Measurements from ENCODE around the gene DIAPH3.

Gene DIAPH3

DNA sequence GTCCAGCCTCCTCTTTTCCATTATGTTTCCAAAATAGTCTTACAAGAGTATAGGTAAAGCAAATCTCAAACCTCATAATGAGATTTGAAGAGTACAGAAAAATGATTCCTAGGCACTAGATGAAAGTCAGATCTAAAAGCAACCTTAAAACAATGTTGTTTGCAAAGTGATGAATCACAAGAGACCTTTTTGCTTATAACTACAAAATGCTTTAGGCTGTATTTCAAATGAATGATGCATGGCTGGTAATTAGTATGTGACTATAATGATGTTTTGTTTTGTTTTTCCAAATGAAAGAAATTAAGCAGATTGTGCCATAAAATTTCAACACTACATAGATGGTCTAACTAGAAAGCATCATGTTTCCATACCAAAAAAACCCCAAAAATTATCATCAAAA is 272.7 kb downstream of the DIAPH3 start:
- Histone ChIP-seq H3K4me1 (no peaks in the 10 kb centered on the region), H3K9ac (no peak overlapping the region), H3K36me3 (no peaks in the 10 kb centered on the region), H3K27ac (no peak overlapping the region), H3K4me2 (no peak overlapping the region), H4K20me1 (no peaks in the 10 kb centered on the region), H3K4me3 (no peak overlapping the region), H3K9me3 (no peaks in the 10 kb centered on the region), H3K27me3 (no peaks in the 10 kb centered on the region)
- TF ChIP-seq Cebpa-rat (IDR thresholded peaks at IDR 0.05), result no peak

DNA sequence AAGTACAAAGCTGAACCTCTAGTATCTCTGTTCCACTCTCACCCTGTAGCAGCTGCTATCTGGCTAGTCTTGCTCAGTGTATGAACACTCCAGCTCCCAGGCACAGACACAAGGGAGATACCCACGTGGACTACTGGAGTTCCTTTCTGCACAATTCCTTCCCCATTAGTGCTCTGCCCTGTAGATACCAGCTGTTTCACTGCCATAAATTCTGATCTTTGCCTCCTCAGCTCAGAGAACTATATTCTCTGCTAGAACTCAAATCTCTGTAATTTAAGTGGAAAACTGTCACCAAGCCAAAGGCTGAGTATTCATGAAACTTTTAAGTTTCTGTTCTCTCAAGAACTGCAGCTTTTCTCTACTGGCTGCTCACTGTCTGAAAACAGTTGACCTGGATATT is 273.7 kb downstream of the DIAPH3 start:
- no peaks in the 10 kb centered on the region for H4K20me1 ChIP-seq
- H3K4me1 ChIP-seq, result no peaks in the 10 kb centered on the region
- no peaks in the 10 kb centered on the region for H3K27me3 ChIP-seq
- no peak overlapping the region for H3K9ac ChIP-seq
- no peak overlapping the region for H3K4me2 ChIP-seq
- no peak overlapping the region for H3K27ac ChIP-seq
- no peak for TF ChIP-seq Cebpa-rat (IDR thresholded peaks at IDR 0.05)
- no peaks in the 10 kb centered on the region for H3K9me3 ChIP-seq
- no peaks in the 10 kb centered on the region for H3K36me3 ChIP-seq
- no peak overlapping the region for H3K4me3 ChIP-seq

DNA sequence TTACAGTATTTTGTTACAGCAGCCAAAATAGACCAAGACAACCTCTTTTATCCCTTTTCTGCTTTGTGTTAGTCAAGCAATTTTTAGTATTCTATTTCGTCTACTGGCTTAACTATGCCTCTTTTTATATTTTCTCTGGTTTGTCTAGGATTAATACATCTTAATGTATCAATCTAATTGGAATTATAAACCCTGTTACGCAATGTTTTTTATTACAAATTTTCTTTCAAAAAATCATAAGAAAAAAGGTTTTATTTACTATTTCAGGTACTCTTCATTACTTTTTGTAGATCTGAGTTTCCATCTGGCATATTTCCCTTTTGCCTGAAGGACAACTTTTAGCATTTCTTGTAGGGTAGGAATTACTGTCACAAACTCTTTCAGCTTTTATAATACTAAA is 275.3 kb downstream of the DIAPH3 start:
- Histone ChIP-seq H3K27ac (no peak overlapping the region), H3K4me2 (no peak overlapping the region), H3K36me3 (no peaks in the 10 kb centered on the region), H3K27me3 (no peaks in the 10 kb centered on the region), H3K4me3 (no peak overlapping the region), H3K9ac (no peak overlapping the region), H3K9me3 (no peaks in the 10 kb centered on the region), H3K4me1 (no peaks in the 10 kb centered on the region), H4K20me1 (no peaks in the 10 kb centered on the region)
- TF ChIP-seq Cebpa-rat (IDR thresholded peaks at IDR 0.05), result no peak; the same call in 1 of the 2 replicates

GRCh38 chr13:59885076-59885475 is 278.7 kb downstream of the DIAPH3 start:
- Histone ChIP-seq H3K4me2 (no peak overlapping the region), H3K36me3 (no peaks in the 10 kb centered on the region), H3K27me3 (no peaks in the 10 kb centered on the region), H3K9ac (no peak overlapping the region), H3K27ac (no peak overlapping the region), H3K4me1 (no peaks in the 10 kb centered on the region), H3K9me3 (no peaks in the 10 kb centered on the region), H4K20me1 (no peaks in the 10 kb centered on the region), H3K4me3 (no peak overlapping the region)
- TF ChIP-seq Cebpa-rat (IDR thresholded peaks at IDR 0.05), result no peak

DNA sequence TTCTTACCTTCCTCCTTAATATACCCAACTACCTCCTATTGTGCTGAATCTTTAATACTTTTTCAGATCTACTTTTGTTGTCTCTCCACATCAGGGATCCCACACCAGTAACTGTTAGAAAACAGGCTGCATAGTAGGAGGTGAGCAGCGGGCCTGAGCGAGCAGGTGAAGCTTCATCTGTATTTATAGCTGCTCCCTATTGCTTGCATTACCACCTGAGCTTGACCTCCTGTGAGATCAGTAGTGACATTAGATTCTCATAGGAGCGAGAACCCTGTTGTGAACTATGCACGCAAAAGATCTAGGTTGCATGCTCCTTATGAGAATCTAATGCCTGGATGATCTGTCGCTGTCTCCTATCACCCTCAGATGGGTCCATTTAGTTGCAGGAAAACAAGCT is 279.8 kb downstream of the DIAPH3 start:
- Histone ChIP-seq H3K4me2 (no peak overlapping the region), H3K36me3 (peaks cover 4% of the 10 kb centered on the region; the same call in 1 of the 2 replicates), H3K9ac (no peak overlapping the region), H3K27ac (no peak overlapping the region), H3K4me3 (no peak overlapping the region), H3K4me1 (no peaks in the 10 kb centered on the region), H3K9me3 (no peaks in the 10 kb centered on the region), H4K20me1 (no peaks in the 10 kb centered on the region), H3K27me3 (no peaks in the 10 kb centered on the region)
- no peak for TF ChIP-seq Cebpa-rat (IDR thresholded peaks at IDR 0.05)

DNA sequence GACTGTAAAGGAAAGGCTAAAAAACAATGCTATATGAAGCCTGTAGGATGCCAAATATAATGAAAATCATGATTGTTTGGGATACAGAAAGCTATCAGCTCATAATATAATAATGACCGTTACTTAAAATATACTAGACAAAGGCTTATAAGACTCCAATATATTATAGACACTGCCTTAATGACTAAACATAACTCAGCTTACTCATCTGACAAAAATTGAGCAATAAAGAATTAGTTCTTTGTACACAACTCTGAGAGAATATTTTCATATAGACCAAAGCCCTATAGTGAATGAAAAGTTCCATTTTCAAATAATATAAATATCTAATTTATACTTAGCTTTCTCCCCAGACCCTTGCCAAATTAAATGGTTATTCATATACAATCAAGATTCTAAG is 283.3 kb downstream of the DIAPH3 start:
- Histone ChIP-seq H3K27ac (no peak overlapping the region), H3K9me3 (no peaks in the 10 kb centered on the region), H3K36me3 (peaks cover 25% of the 10 kb centered on the region), H3K4me1 (no peaks in the 10 kb centered on the region), H3K9ac (no peak overlapping the region), H3K4me3 (no peak overlapping the region), H3K27me3 (no peaks in the 10 kb centered on the region), H3K4me2 (no peak overlapping the region), H4K20me1 (no peaks in the 10 kb centered on the region)
- TF ChIP-seq Cebpa-rat (IDR thresholded peaks at IDR 0.05), result no peak

DNA sequence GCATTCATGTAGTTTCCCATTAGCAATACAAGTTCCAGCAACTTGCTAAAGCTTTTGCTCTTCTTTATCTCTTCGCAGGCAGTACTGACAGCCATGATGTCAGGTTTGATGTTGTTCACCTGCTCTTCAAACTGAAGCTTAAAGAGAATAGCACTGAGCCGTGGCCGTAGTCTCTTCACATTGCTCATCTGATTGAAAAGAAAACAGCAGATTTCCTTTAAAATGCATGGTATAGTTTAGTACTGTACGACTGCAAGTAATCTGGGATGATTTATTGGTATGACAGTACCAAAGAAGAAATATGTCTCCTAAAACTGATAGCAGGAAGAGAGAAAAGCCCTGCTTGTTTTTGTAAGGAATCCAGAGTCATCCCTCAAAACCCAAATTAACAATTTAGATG is 284.4 kb downstream of the DIAPH3 start:
- Histone ChIP-seq H3K36me3 (peaks cover 25% of the 10 kb centered on the region), H3K4me3 (no peak overlapping the region), H3K4me2 (no peak overlapping the region), H3K9ac (no peak overlapping the region), H3K9me3 (no peaks in the 10 kb centered on the region), H4K20me1 (no peaks in the 10 kb centered on the region), H3K4me1 (0 out of 2 replicates have a peak, but pooled peaks cover under 1% of the 10 kb centered on the region), H3K27ac (no peak overlapping the region), H3K27me3 (no peaks in the 10 kb centered on the region)
- no peak for TF ChIP-seq Cebpa-rat (IDR thresholded peaks at IDR 0.05)

DNA sequence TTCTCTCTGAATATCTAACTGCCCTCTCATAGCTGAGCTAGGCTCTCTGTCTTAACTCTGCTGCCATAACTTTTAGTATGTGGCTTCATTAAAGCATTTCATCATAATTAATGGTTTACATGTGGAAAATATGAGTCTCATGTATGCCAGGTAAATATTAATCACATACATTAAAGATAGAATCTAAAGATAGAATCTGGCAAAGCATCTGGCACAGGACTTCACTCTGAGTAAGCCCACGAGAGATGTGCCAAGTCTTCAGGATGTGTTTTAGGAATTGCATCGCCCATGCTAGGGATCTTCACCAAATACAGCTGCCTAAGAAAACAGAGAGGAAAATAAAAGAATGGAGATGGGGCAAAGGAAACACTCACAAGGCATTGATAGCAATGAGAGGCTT is 285.8 kb downstream of the DIAPH3 start:
- Histone ChIP-seq H4K20me1 (no peaks in the 10 kb centered on the region), H3K4me2 (no peak overlapping the region), H3K4me1 (peaks cover 7% of the 10 kb centered on the region; the same call in 1 of the 2 replicates), H3K9ac (no peak overlapping the region), H3K4me3 (no peak overlapping the region), H3K9me3 (no peaks in the 10 kb centered on the region), H3K36me3 (peaks cover 25% of the 10 kb centered on the region), H3K27me3 (no peaks in the 10 kb centered on the region), H3K27ac (no peak overlapping the region)
- no peak for TF ChIP-seq Cebpa-rat (IDR thresholded peaks at IDR 0.05)

GRCh38 chr13:59874973-59875372 is 288.8 kb downstream of the DIAPH3 start:
- peaks cover 7% of the 10 kb centered on the region; the same call in 1 of the 2 replicates for H3K4me1 ChIP-seq
- no peak for TF ChIP-seq Cebpa-rat (IDR thresholded peaks at IDR 0.05)
- H3K4me2 ChIP-seq, result no peak overlapping the region
- no peak overlapping the region for H3K27ac ChIP-seq
- no peaks in the 10 kb centered on the region for H3K9me3 ChIP-seq
- no peaks in the 10 kb centered on the region for H3K27me3 ChIP-seq
- H3K36me3 ChIP-seq, result peaks cover 25% of the 10 kb centered on the region
- no peak overlapping the region for H3K9ac ChIP-seq
- H4K20me1 ChIP-seq, result no peaks in the 10 kb centered on the region
- H3K4me3 ChIP-seq, result no peak overlapping the region

DNA sequence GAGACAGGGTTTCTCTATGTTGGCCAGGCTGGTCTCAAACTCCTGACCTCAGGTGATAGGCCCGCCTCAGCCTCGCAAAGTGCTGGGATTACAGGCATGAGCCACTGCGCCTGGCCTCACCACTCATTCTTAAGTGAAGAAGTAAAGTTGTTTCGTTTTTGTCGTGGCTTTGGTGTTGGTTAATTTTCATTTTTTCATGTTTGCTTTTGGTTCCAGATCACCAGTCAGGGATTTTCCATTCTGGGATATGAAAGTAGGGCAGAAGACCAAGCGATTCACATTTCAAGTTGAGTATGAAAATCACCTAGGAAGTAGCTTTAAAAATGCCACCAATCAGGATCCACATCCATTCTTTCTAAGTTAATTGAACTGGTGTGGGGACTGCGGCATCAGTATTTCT is 289.9 kb downstream of the DIAPH3 start:
- TF ChIP-seq Cebpa-rat (IDR thresholded peaks at IDR 0.05), result no peak
- Histone ChIP-seq H3K4me3 (no peak overlapping the region), H3K9ac (no peak overlapping the region)

DNA sequence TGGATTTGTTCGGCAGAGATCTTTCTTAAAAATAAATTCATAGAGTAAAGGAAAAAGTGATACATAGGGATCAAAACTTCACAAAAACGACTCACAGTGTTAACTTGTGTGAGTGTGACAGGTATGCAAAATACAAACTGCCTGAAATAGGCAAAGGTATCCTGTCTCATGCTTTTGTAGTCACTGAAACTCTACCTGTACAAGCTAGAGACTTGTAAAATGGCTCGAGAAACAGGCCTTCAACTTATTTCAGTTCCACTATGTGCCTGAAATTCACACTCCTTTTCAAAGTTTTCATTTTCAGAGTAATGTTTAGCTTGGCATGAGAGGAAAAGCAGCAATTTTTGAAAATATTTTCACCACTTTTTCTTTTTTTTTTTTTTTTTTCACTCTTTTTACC is 290.4 kb downstream of the DIAPH3 start:
- Histone ChIP-seq H3K27me3 (no peaks in the 10 kb centered on the region), H3K27ac (no peak overlapping the region), H3K36me3 (peaks cover 19% of the 10 kb centered on the region), H3K4me1 (peaks cover 7% of the 10 kb centered on the region; the same call in 1 of the 2 replicates), H4K20me1 (no peaks in the 10 kb centered on the region), H3K9ac (no peak overlapping the region), H3K4me3 (no peak overlapping the region), H3K9me3 (no peaks in the 10 kb centered on the region), H3K4me2 (no peak overlapping the region)
- no peak for TF ChIP-seq Cebpa-rat (IDR thresholded peaks at IDR 0.05)

More for the DNA sequence above, 289.9 kb downstream of the DIAPH3 start:
- Histone ChIP-seq H3K27ac (no peak overlapping the region), H3K4me2 (peak overlapping the region; percentile 41; the same call in 1 of the 2 replicates), H4K20me1 (no peaks in the 10 kb centered on the region), H3K9me3 (no peaks in the 10 kb centered on the region), H3K36me3 (peaks cover 20% of the 10 kb centered on the region), H3K27me3 (no peaks in the 10 kb centered on the region), H3K4me1 (peaks cover 7% of the 10 kb centered on the region; the same call in 1 of the 2 replicates)
